NCI-H1930 (cell line): ENCODE measurements around the gene GSTA1.
"Not testable (repeated sequence)": the region's sequence is repeated elsewhere in the genome, so short reads cannot be mapped to it uniquely, and the experiment has no call there.

Source experiments
- DNase-seq, 2 experiments: peaks; one replicate each; lab custom pipeline; 2025; lab: John Stamatoyannopoulos, UW

Gene GSTA1

GRCh38 chr6:52757651-52758338 lies 45.8 kb downstream of the GSTA1 start:
- DNase-seq = not testable (repeated sequence)

- DNase-seq = no peak
Observed at GRCh38 chr6:52754443-52754842, 49.2 kb downstream of the GSTA1 start.

GRCh38 chr6:52753137-52753536 lies 50.5 kb downstream of the GSTA1 start:
- DNase-seq = not testable (repeated sequence)

GRCh38 chr6:52752310-52752709 lies 51.3 kb downstream of the GSTA1 start:
- no peak for DNase-seq

GRCh38 chr6:52749556-52750152 lies 54.0 kb downstream of the GSTA1 start:
- DNase-seq = no peak

- not testable (repeated sequence) for DNase-seq
Observed at GRCh38 chr6:52747301-52747700, 56.3 kb downstream of the GSTA1 start.

GRCh38 chr6:52746213-52746612 lies 57.4 kb downstream of the GSTA1 start:
- no peak for DNase-seq

GRCh38 chr6:52745764-52746201 lies 57.8 kb downstream of the GSTA1 start:
- no peak for DNase-seq

GRCh38 chr6:52741872-52742271 lies 61.7 kb downstream of the GSTA1 start:
- no peak for DNase-seq
